GM21825 (cell line): ENCODE data around the gene SHISAL1.

Experiments used
- ATAC-seq: cut with Tn5 transposase; IDR thresholded peaks from one replicate; pipeline ENCODE4 v1.9.1; 2021; ENCODE audit warnings: mild to moderate bottlenecking, moderate library complexity; ENCODE audit not compliant: unreplicated experiment

SHISAL1 gene

GRCh38 chr22:44213489-44214043 is 99.2 kb downstream of the SHISAL1 start:
- ATAC-seq = no peak

- ATAC-seq = no peak
These were observed 99.8 kb downstream of the SHISAL1 start for GRCh38 chr22:44212936-44213335.

GRCh38 chr22:44211946-44212930 is 100.5 kb downstream of the SHISAL1 start:
- no peak for ATAC-seq

- no peak for ATAC-seq
These were observed 101.3 kb downstream of the SHISAL1 start for GRCh38 chr22:44211256-44211945.

GRCh38 chr22:44210722-44211121 is 102.0 kb downstream of the SHISAL1 start:
- no peak for ATAC-seq

- no peak for ATAC-seq
These were observed 103.4 kb downstream of the SHISAL1 start for GRCh38 chr22:44209343-44209742.

GRCh38 chr22:44207981-44208317 is 104.8 kb downstream of the SHISAL1 start:
- ATAC-seq = no peak

GRCh38 chr22:44207173-44207980 is 105.4 kb downstream of the SHISAL1 start:
- no peak for ATAC-seq

GRCh38 chr22:44206696-44207095 is 106.1 kb downstream of the SHISAL1 start:
- ATAC-seq = no peak

GRCh38 chr22:44206330-44206645 is 106.5 kb downstream of the SHISAL1 start:
- ATAC-seq = no peak

GRCh38 chr22:44205516-44206329 is 107.0 kb downstream of the SHISAL1 start:
- no peak for ATAC-seq

GRCh38 chr22:44204739-44205515 is 107.8 kb downstream of the SHISAL1 start:
- ATAC-seq = no peak

- ATAC-seq = no peak
These were observed 109.5 kb downstream of the SHISAL1 start for GRCh38 chr22:44203203-44203602.

GRCh38 chr22:44202261-44202789 is 110.4 kb downstream of the SHISAL1 start:
- ATAC-seq = no peak

- ATAC-seq = no peak
These were observed 111.1 kb downstream of the SHISAL1 start for GRCh38 chr22:44201665-44202064.

- no peak for ATAC-seq
These were observed 111.7 kb downstream of the SHISAL1 start for GRCh38 chr22:44200855-44201550.

- ATAC-seq = no peak
These were observed 112.3 kb downstream of the SHISAL1 start for GRCh38 chr22:44200451-44200850.

GRCh38 chr22:44199866-44200265 is 112.9 kb downstream of the SHISAL1 start:
- ATAC-seq = no peak

GRCh38 chr22:44199164-44199563 is 113.6 kb downstream of the SHISAL1 start:
- ATAC-seq = no peak
